Neuronal stem cell (in vitro differentiated cells): Measurements from ENCODE around the gene ELMO1.

Source experiments
- DNase-seq: peaks from one replicate; pipeline ENCODE4 v3.0.0-alpha.2; 2013; ENCODE audit warnings: low spot score
- H2AFZ ChIP-seq: one replicate; pipeline ENCODE4 v1.6.1; 2013; ENCODE audit warnings: mild to moderate bottlenecking, low read length, inconsistent platforms
- H2AK5ac ChIP-seq: 2 replicates; pipeline ENCODE4 v1.6.1; 2013; ENCODE audit warnings: low read depth, mild to moderate bottlenecking, inconsistent platforms, low read length, moderate library complexity, mixed read lengths
- H2BK120ac ChIP-seq: 2 replicates; pipeline ENCODE4 v1.6.1; 2013; ENCODE audit warnings: low read depth, mild to moderate bottlenecking, inconsistent platforms, low read length, moderate library complexity, mixed read lengths
- H2BK12ac ChIP-seq: one replicate; pipeline ENCODE4 v1.6.1; 2013; ENCODE audit warnings: low read length, inconsistent platforms
- H2BK15ac ChIP-seq: 2 replicates; pipeline ENCODE4 v1.6.1; 2013; ENCODE audit warnings: mild to moderate bottlenecking, low read length, inconsistent platforms, mixed read lengths
- H2BK5ac ChIP-seq: one replicate; pipeline ENCODE4 v1.6.1; 2013; ENCODE audit warnings: inconsistent platforms, mild to moderate bottlenecking, low read length, moderate library complexity
- H3K14ac ChIP-seq: one replicate; pipeline ENCODE4 v1.6.1; 2013; ENCODE audit warnings: low read length, inconsistent platforms
- H3K18ac ChIP-seq: 2 replicates; pipeline ENCODE4 v1.6.1; 2013; ENCODE audit warnings: low read length, inconsistent platforms
- H3K23ac ChIP-seq: 2 replicates; pipeline ENCODE4 v1.6.1; 2013; ENCODE audit warnings: low read depth, mild to moderate bottlenecking, mixed read lengths, low read length, inconsistent platforms; ENCODE audit not compliant: poor library complexity
- H3K27ac ChIP-seq: replicated peaks from 3 replicates; pipeline ENCODE4 v1.5.1; 2013; ENCODE audit warnings: low read length, inconsistent platforms
- H3K27me3 ChIP-seq, 3 experiments: 2 replicates each; pipeline ENCODE4 v1.6.1; 2013; ENCODE audit warnings: low read length in 3 of 3, mild to moderate bottlenecking in 2 of 3, inconsistent platforms in 1 of 3, low read depth in 1 of 3, mixed read lengths in 1 of 3, moderate library complexity in 1 of 3; ENCODE audit not compliant: control insufficient read depth in 3 of 3, insufficient read depth in 3 of 3
- H3K36me3 ChIP-seq, 2 donors: replicated peaks in 1 of 2; 2 replicates each; pipeline ENCODE4 v1.6.1; 2013; ENCODE audit warnings: low read length in 2 of 2; ENCODE audit not compliant: control insufficient read depth in 2 of 2, insufficient read depth in 2 of 2
- H3K4ac ChIP-seq: 2 replicates; pipeline ENCODE4 v1.6.1; 2013; ENCODE audit warnings: inconsistent platforms, mild to moderate bottlenecking, low read length, moderate library complexity
- H3K4me1 ChIP-seq, 2 donors: 1 replicate in 1 of 2; 2 replicates in 1 of 2; pipeline ENCODE4 v1.6.1; 2013; ENCODE audit warnings: low read length in 2 of 2, low read depth in 1 of 2; ENCODE audit not compliant: control insufficient read depth in 2 of 2, insufficient read depth in 1 of 2
- H3K4me2 ChIP-seq: one replicate; pipeline ENCODE4 v1.6.1; 2013; ENCODE audit warnings: mild to moderate bottlenecking, low read length, inconsistent platforms; ENCODE audit not compliant: insufficient read depth, poor library complexity, severe bottlenecking
- H3K4me3 ChIP-seq, 2 donors: 2 replicates each; pipeline ENCODE4 v1.5.1; 2013; ENCODE audit warnings: low read length in 2 of 2, mild to moderate bottlenecking in 2 of 2, inconsistent platforms in 1 of 2, moderate library complexity in 1 of 2
- H3K79me1 ChIP-seq: one replicate; pipeline ENCODE4 v1.6.1; 2013; ENCODE audit warnings: low read depth, mild to moderate bottlenecking, inconsistent platforms, low read length, moderate library complexity
- H3K9ac ChIP-seq: one replicate; pipeline ENCODE4 v1.6.1; 2013; ENCODE audit warnings: mild to moderate bottlenecking, low read depth, low read length, inconsistent platforms; ENCODE audit not compliant: poor library complexity
- H3K9me3 ChIP-seq, 2 donors: replicated peaks in 1 of 2; 2 replicates each; pipeline versions ENCODE3 to v1.6.1; 2013; ENCODE audit warnings: low read length in 2 of 2, mild to moderate bottlenecking in 2 of 2, inconsistent platforms in 1 of 2, low read depth in 1 of 2, mixed read lengths in 1 of 2, moderate library complexity in 1 of 2; ENCODE audit not compliant: control insufficient read depth in 2 of 2, insufficient read depth in 1 of 2
- H4K8ac ChIP-seq: one replicate; pipeline ENCODE4 v1.6.1; 2013; ENCODE audit warnings: low read depth, mild to moderate bottlenecking, inconsistent platforms, low read length, moderate library complexity
- H4K91ac ChIP-seq: one replicate; pipeline ENCODE4 v1.6.1; 2013; ENCODE audit warnings: low read length, low read depth, mild to moderate bottlenecking, inconsistent platforms; ENCODE audit not compliant: poor library complexity
- WGBS, 2 donors: extraction: QIAGEN DNeasy Blood & Tissue Kit; methylation state at CpG; one replicate each; pipeline ENCODE4 v1.1.7; 2013; ENCODE audit warnings: missing lambda C conversion rate in 2 of 2, mixed read lengths in 1 of 2; ENCODE audit not compliant: insufficient read length in 2 of 2, insufficient replicate concordance in 1 of 2; ENCODE audit errors: extremely low coverage in 2 of 2; 5-methylcytosine and 5-hydroxymethylcytosine counted together

Gene ELMO1

GRCh38 chr7:36916619-36917018 is 532.0 kb downstream of the ELMO1 start:
- H2BK15ac ChIP-seq, result no peak overlapping the region
- no peaks in the 10 kb centered on the region for H3K4me1 ChIP-seq
- H3K4me3 ChIP-seq, result no peak overlapping the region
- no peaks in the 10 kb centered on the region for H3K79me1 ChIP-seq
- no peak overlapping the region for H3K4me2 ChIP-seq
- H3K23ac ChIP-seq, result no peak overlapping the region
- H3K14ac ChIP-seq, result no peak overlapping the region
- no peak overlapping the region for H3K4ac ChIP-seq
- H3K18ac ChIP-seq, result no peak overlapping the region
- no peak overlapping the region for H2AFZ ChIP-seq
- no peak overlapping the region for H3K27ac ChIP-seq
- DNase-seq, result no peak
- H4K91ac ChIP-seq, result no peak overlapping the region
- H3K27me3 ChIP-seq, result no peaks in the 10 kb centered on the region
- no peak overlapping the region for H2BK12ac ChIP-seq
- H2BK5ac ChIP-seq, result no peak overlapping the region
- H4K8ac ChIP-seq, result no peak overlapping the region
- H3K9ac ChIP-seq, result no peak overlapping the region
- no peak overlapping the region for H2AK5ac ChIP-seq
- no peaks in the 10 kb centered on the region for H3K9me3 ChIP-seq
- H2BK120ac ChIP-seq, result no peak overlapping the region
- no peaks in the 10 kb centered on the region for H3K36me3 ChIP-seq

- Histone ChIP-seq H3K4ac (no peak overlapping the region), H2AK5ac (no peak overlapping the region), H3K4me1 (no peaks in the 10 kb centered on the region), H3K9ac (no peak overlapping the region), H3K27me3 (no peaks in the 10 kb centered on the region), H4K8ac (no peak overlapping the region), H3K4me3 (no peak overlapping the region), H3K36me3 (no peaks in the 10 kb centered on the region), H2BK12ac (no peak overlapping the region), H3K14ac (no peak overlapping the region), H3K79me1 (no peaks in the 10 kb centered on the region), H2BK5ac (no peak overlapping the region), H4K91ac (no peak overlapping the region), H2AFZ (no peak overlapping the region), H2BK120ac (no peak overlapping the region), H3K9me3 (no peaks in the 10 kb centered on the region), H2BK15ac (no peak overlapping the region), H3K23ac (no peak overlapping the region), H3K27ac (no peak overlapping the region), H3K4me2 (no peak overlapping the region), H3K18ac (no peak overlapping the region)
- no CpG with 5 or more reads among the region's 3 CpGs for WGBS, 2 donors
- no peak for DNase-seq
Observed at GRCh38 chr7:36916116-36916515, 532.5 kb downstream of the ELMO1 start.

- Histone ChIP-seq H3K4me3 (no peak overlapping the region), H3K27ac (no peak overlapping the region), H3K23ac (no peak overlapping the region), H2AK5ac (no peak overlapping the region), H2BK15ac (no peak overlapping the region), H2BK5ac (no peak overlapping the region), H3K9me3 (no peaks in the 10 kb centered on the region), H3K18ac (no peak overlapping the region), H2BK12ac (no peak overlapping the region), H2AFZ (no peak overlapping the region), H4K8ac (no peak overlapping the region), H3K27me3 (no peaks in the 10 kb centered on the region), H2BK120ac (no peak overlapping the region), H3K4me2 (no peak overlapping the region), H4K91ac (no peak overlapping the region), H3K4me1 (no peaks in the 10 kb centered on the region), H3K4ac (no peak overlapping the region), H3K14ac (no peak overlapping the region), H3K36me3 (no peaks in the 10 kb centered on the region), H3K9ac (no peak overlapping the region), H3K79me1 (no peaks in the 10 kb centered on the region)
- DNase-seq, result no peak
- no CpG with 5 or more reads among the region's 5 CpGs for WGBS, 2 donors
Observed at GRCh38 chr7:36911788-36912187, 536.9 kb downstream of the ELMO1 start.

GRCh38 chr7:36910859-36911258 is 537.8 kb downstream of the ELMO1 start:
- no peak overlapping the region for H2BK15ac ChIP-seq
- DNase-seq, result no peak
- H3K4ac ChIP-seq, result no peak overlapping the region
- H4K91ac ChIP-seq, result no peak overlapping the region
- H3K4me1 ChIP-seq, result no peaks in the 10 kb centered on the region
- no peak overlapping the region for H2BK5ac ChIP-seq
- H3K36me3 ChIP-seq, result no peaks in the 10 kb centered on the region
- H2BK12ac ChIP-seq, result no peak overlapping the region
- no peak overlapping the region for H3K4me2 ChIP-seq
- no peaks in the 10 kb centered on the region for H3K9me3 ChIP-seq
- no peak overlapping the region for H2BK120ac ChIP-seq
- no peak overlapping the region for H2AK5ac ChIP-seq
- no peak overlapping the region for H3K14ac ChIP-seq
- H3K23ac ChIP-seq, result no peak overlapping the region
- no peak overlapping the region for H3K9ac ChIP-seq
- H3K18ac ChIP-seq, result no peak overlapping the region
- WGBS, 2 donors, result no CpG with 5 or more reads among the region's 5 CpGs
- H3K27me3 ChIP-seq, result no peaks in the 10 kb centered on the region
- no peak overlapping the region for H2AFZ ChIP-seq
- H3K79me1 ChIP-seq, result no peaks in the 10 kb centered on the region
- no peak overlapping the region for H4K8ac ChIP-seq
- H3K4me3 ChIP-seq, result no peak overlapping the region
- no peak overlapping the region for H3K27ac ChIP-seq
